Measurements from ENCODE around the gene DNAH1. TPM values are rescaled to one million over a fixed set of nuclear protein-coding genes. Genes with fewer than 3 reads are reported as not detected.
"Not testable (repeated sequence)": the region's sequence is repeated elsewhere in the genome, so short reads cannot be mapped to it uniquely, and the experiment has no call there.

DNAH1 gene
- total and polyA plus RNA-seq, 3 donors from 2014 or later = 40.0 to 50.4 (median 49.1) TPM

GRCh38 chr3:52272831-52273230 is 43.3 kb upstream of the DNAH1 start:
- intact Hi-C loops (cut with DNase I; ENCODE audit: low total_unique reads) = no loop called here
- Histone ChIP-seq H3K27me3 (no peaks in the 10 kb centered on the region), H3K4me1 (peaks cover 55% of the 10 kb centered on the region), H3K9me3 (no peaks in the 10 kb centered on the region), H3K36me3 (ENCODE audit: low read depth, missing control alignments) (peaks cover 4% of the 10 kb centered on the region), H3K4me3 (no peak overlapping the region), H3K27ac (no peak overlapping the region)
- TF ChIP-seq, protein P1, sequence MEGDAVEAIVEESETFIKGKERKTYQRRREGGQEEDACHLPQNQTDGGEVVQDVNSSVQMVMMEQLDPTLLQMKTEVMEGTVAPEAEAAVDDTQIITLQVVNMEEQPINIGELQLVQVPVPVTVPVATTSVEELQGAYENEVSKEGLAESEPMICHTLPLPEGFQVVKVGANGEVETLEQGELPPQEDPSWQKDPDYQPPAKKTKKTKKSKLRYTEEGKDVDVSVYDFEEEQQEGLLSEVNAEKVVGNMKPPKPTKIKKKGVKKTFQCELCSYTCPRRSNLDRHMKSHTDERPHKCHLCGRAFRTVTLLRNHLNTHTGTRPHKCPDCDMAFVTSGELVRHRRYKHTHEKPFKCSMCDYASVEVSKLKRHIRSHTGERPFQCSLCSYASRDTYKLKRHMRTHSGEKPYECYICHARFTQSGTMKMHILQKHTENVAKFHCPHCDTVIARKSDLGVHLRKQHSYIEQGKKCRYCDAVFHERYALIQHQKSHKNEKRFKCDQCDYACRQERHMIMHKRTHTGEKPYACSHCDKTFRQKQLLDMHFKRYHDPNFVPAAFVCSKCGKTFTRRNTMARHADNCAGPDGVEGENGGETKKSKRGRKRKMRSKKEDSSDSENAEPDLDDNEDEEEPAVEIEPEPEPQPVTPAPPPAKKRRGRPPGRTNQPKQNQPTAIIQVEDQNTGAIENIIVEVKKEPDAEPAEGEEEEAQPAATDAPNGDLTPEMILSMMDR (IDR thresholded peaks at IDR 0.05) = no peak
- DNase-seq = no peak
- WGBS, 2 donors = 76 to 91% methylated on average over 3 of the region's 3 CpGs

DNA sequence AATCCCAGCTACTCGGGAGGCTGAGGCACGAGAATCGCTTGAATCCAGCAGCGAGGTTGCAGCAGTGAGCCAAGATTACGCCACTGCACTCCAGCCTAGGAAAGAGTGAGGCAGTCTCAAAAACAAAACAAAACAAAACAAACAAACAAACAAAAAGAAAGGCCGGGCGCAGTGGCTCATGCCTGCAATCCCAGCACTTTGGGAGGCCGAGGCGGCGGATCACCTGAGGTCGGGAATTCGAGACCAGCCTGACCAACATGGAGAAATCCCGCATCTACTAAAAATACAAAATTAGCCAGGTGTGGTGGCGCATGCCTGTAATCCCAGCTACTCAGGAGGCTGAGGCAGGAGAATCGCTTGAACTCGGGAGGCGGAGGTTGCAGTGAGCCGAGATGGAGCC is 41.3 kb upstream of the DNAH1 start:
- H3K9me3 ChIP-seq; H3K4me3 ChIP-seq; H3K27me3 ChIP-seq; DNase-seq; intact Hi-C loops (cut with DNase I; ENCODE audit: low total_unique reads); H3K36me3 ChIP-seq (ENCODE audit: low read depth, missing control alignments): not testable (repeated sequence)
- peaks cover 52% of the 10 kb centered on the region for H3K4me1 ChIP-seq
- H3K27ac ChIP-seq = peak overlapping the region in 1 of 2 donors; percentile 99
- WGBS, 2 donors = 90% methylated on average over 18 of the region's 18 CpGs

GRCh38 chr3:52277071-52277964 is 38.8 kb upstream of the DNAH1 start:
- Histone ChIP-seq H3K27ac (peak overlapping the region; percentile 88 to 99), H3K27me3 (no peaks in the 10 kb centered on the region), H3K4me3 (peak overlapping the region; percentile 71 to 86), H3K9me3 (no peaks in the 10 kb centered on the region), H3K4me1 (peaks cover 34% of the 10 kb centered on the region), H3K36me3 (ENCODE audit: low read depth, missing control alignments) (peaks cover 4% of the 10 kb centered on the region)
- no peak for TF ChIP-seq POLR2A (IDR thresholded peaks at IDR 0.05)
- TF ChIP-seq, protein P1 (IDR thresholded peaks at IDR 0.05) = no peak
- 1% methylated on average over 28 of the region's 28 CpGs for WGBS, 2 donors
- DNase-seq = peak; percentile 89
- intact Hi-C loops (cut with DNase I; ENCODE audit: low total_unique reads) = no loop called here

DNA sequence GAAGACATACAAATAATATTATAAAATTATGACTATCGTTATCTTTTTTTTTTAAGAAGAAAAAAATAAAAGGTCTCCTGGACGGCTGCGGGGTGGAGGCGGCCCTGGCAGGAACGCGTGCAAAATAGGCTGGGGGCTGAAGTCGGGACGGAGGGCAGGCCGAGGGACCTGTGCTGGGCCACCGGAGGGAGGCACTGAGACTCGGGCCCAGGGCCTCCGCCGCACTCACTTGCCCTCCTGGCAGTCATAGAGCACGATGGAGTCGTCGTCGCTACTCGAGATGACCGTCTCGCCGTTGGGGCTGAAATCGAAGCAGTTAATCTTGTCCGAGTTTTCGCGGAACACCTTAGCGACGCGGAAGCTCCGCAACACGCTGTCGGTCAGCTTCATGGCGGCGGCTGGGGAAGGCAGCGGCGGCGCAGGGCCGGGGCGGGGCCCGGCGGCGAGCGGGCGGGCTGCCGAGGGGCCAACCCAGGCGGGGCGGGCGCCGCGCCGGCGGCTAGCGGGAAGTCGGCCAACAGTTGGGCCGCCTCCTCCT is 38.1 kb upstream of the DNAH1 start:
- H3K9me3 ChIP-seq = no peaks in the 10 kb centered on the region
- H3K27ac ChIP-seq = peak overlapping the region; percentile 88 to 99
- no peaks in the 10 kb centered on the region for H3K27me3 ChIP-seq
- peak; percentile 60 for DNase-seq
- H3K4me1 ChIP-seq = peaks cover 37% of the 10 kb centered on the region
- H3K4me3 ChIP-seq = peak overlapping the region; percentile 71 to 86
- intact Hi-C loops (cut with DNase I; ENCODE audit: low total_unique reads) = no loop called here
- WGBS, 2 donors = 0% methylated on average over 30 to 42 of the region's 54 CpGs
- peaks cover 4% of the 10 kb centered on the region for H3K36me3 ChIP-seq (ENCODE audit: low read depth, missing control alignments)
- no peak for TF ChIP-seq POLR2A (IDR thresholded peaks at IDR 0.05)
- TF ChIP-seq, protein P1 (IDR thresholded peaks at IDR 0.05) = peak in 1 of 3 experiments; percentile 7

GRCh38 chr3:52278510-52279069 is 37.5 kb upstream of the DNAH1 start, which contains the start of gene WDR82:
WDR82 (minus strand) TSS chr3:52278649; CDS start chr3:52278361, 288 bp downstream.
- Histone ChIP-seq H3K9me3 (no peaks in the 10 kb centered on the region), H3K27me3 (no peaks in the 10 kb centered on the region), H3K27ac (peak within 1 kb of the TSS; percentile 88 to 99), H3K4me3 (peak within 1 kb of the TSS; percentile 71 to 86), H3K36me3 (ENCODE audit: low read depth, missing control alignments) (peaks cover 4% of the 10 kb centered on the region), H3K4me1 (peaks cover 42% of the 10 kb centered on the region)
- intact Hi-C loops (cut with DNase I; ENCODE audit: low total_unique reads) = no loop called here
- 0 to 1% methylated on average over 16 to 58 of the region's 58 CpGs for WGBS, 2 donors
- TF ChIP-seq POLR2A (IDR thresholded peaks at IDR 0.05) = peak; percentile 76
- TF ChIP-seq, protein P1 (IDR thresholded peaks at IDR 0.05) = peak; percentile 13 to 42 (median 23)
- DNase-seq = peak; percentile 98

Data from testis (tissue), 3 donors.